Osteoblast (primary cell): Measurements from ENCODE around the gene NPLOC4. TPM values are rescaled to one million over a fixed set of nuclear protein-coding genes. Genes with fewer than 3 reads are reported as not detected.

Experiments used
- DNase-seq: peaks from one replicate; pipeline ENCODE4 v3.0.0; 2011; ENCODE audit warnings: low spot score, mixed read lengths; ENCODE audit not compliant: insufficient read length; ENCODE audit errors: missing footprints
- H2AFZ ChIP-seq: 2 replicates; pipeline ENCODE4 v1.6.0; 2011; ENCODE audit warnings: mild to moderate bottlenecking, low read length
- H3K27ac ChIP-seq: 2 replicates; pipeline ENCODE4 v1.5.1; 2011; ENCODE audit warnings: mild to moderate bottlenecking, low read depth, low read length, moderate library complexity
- H3K27me3 ChIP-seq: 2 replicates; pipeline ENCODE4 v1.6.0; 2012; ENCODE audit warnings: mild to moderate bottlenecking, control low read depth, inconsistent platforms, low read length, moderate library complexity; ENCODE audit not compliant: insufficient read depth
- H3K36me3 ChIP-seq: 2 replicates; pipeline ENCODE4 v1.5.1; 2011; ENCODE audit warnings: mild to moderate bottlenecking, low read length, control low read depth, moderate library complexity; ENCODE audit not compliant: insufficient read depth
- H3K4me1 ChIP-seq: 2 replicates; pipeline ENCODE4 v1.5.1; 2011; ENCODE audit warnings: mild to moderate bottlenecking, low read length, control low read depth, moderate library complexity; ENCODE audit not compliant: insufficient read depth
- H3K4me2 ChIP-seq: 2 replicates; pipeline ENCODE4 v1.6.0; 2011; ENCODE audit warnings: mild to moderate bottlenecking, low read length; ENCODE audit not compliant: insufficient read depth
- H3K4me3 ChIP-seq: fragments of 200-600 bp; sonication (generic); 3 replicates; pipeline ENCODE4 v1.5.1; 2012; ENCODE audit warnings: mild to moderate bottlenecking, low read length, inconsistent platforms; ENCODE audit not compliant: insufficient read depth
- H3K79me2 ChIP-seq: 2 replicates; pipeline ENCODE4 v1.6.0; 2012; ENCODE audit warnings: mild to moderate bottlenecking, low read length, control low read depth, inconsistent platforms; ENCODE audit not compliant: insufficient read depth
- H3K9me3 ChIP-seq: 2 replicates; pipeline ENCODE4 v1.5.1; 2011; ENCODE audit warnings: low read depth, low read length, control low read depth
- H4K20me1 ChIP-seq: 2 replicates; pipeline ENCODE4 v1.6.0; 2012; ENCODE audit warnings: mild to moderate bottlenecking, low read length, control low read depth; ENCODE audit not compliant: insufficient read depth
- CTCF ChIP-seq: IDR thresholded peaks from 2 replicates; pipeline ENCODE4 v1.5.1; 2011; ENCODE audit warnings: mild to moderate bottlenecking, low read depth, low read length, moderate library complexity; ENCODE audit errors: extremely low read depth
- total RNA-seq: library from RNA; depleted of rRNA; stranded (reverse); fragments of >200 nt; gene quantifications from 2 replicates; pipeline ENCODE4 v1.2.3, GENCODE V29; 2012

The NPLOC4 gene
- total RNA-seq, 1 donor = 118 TPM

DNA sequence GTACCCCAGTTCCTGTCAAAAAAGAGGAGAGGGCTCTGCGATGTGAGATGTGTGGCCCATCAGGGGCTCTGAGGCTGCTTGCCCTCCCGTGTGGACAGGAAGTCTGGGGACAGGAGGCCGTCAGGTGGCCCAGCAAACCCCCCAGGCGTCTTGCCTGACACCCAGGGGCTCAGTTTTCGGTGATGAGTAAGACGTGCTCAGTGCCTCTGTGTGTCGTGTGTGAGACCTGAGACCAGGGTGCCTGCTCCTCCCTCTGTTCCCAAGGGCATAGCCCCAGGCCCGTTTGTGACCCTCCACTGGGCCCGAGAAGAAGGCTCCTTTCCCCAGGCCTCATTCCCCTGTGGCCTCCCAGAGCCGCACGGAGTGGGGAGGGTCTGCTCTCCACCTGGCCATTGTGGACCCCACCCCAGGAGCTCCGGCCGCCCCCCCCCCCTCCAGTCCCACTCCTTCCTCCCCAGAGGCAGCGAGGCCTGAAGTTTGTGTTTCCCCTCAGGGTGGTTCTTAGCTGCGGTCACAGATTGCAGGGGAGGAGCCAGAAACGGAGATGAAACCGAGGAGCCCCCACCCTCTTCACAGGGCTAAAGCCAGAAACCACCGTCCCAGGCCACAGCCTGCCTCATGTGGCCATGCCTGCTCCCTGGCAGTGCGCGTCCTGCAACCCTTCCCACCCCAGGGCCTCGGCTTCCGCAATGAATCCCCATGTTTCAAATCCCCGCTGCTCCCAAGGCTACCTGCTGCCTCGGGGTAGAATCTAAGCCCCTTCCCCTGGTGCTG, 119.4 kb downstream of the NPLOC4 start:
- DNase-seq = peak; percentile 95
- peak overlapping the region; percentile 68 for H3K4me3 ChIP-seq
- no peak overlapping the region for H3K27ac ChIP-seq
- H3K79me2 ChIP-seq = peaks cover 45% of the 10 kb centered on the region
- peak overlapping the region; percentile 81 for H3K4me2 ChIP-seq
- no peaks in the 10 kb centered on the region for H3K9me3 ChIP-seq
- peaks cover 40% of the 10 kb centered on the region for H4K20me1 ChIP-seq
- no peaks in the 10 kb centered on the region for H3K27me3 ChIP-seq
- no peak for TF ChIP-seq CTCF
- H3K36me3 ChIP-seq = no peaks in the 10 kb centered on the region
- H2AFZ ChIP-seq = no peak overlapping the region
- peaks cover 44% of the 10 kb centered on the region for H3K4me1 ChIP-seq

- Histone ChIP-seq H2AFZ (no peak overlapping the region), H3K36me3 (peaks cover 4% of the 10 kb centered on the region), H3K27me3 (no peaks in the 10 kb centered on the region), H3K79me2 (peaks cover 48% of the 10 kb centered on the region), H3K4me3 (peak overlapping the region; percentile 74), H4K20me1 (peaks cover 37% of the 10 kb centered on the region), H3K9me3 (no peaks in the 10 kb centered on the region), H3K4me1 (peaks cover 44% of the 10 kb centered on the region), H3K4me2 (peak overlapping the region; percentile 87), H3K27ac (peak overlapping the region; percentile 13)
- DNase-seq = no peak
- TF ChIP-seq CTCF = no peak
Observed at GRCh38 chr17:81517009-81517338, 119.9 kb downstream of the NPLOC4 start.

DNA sequence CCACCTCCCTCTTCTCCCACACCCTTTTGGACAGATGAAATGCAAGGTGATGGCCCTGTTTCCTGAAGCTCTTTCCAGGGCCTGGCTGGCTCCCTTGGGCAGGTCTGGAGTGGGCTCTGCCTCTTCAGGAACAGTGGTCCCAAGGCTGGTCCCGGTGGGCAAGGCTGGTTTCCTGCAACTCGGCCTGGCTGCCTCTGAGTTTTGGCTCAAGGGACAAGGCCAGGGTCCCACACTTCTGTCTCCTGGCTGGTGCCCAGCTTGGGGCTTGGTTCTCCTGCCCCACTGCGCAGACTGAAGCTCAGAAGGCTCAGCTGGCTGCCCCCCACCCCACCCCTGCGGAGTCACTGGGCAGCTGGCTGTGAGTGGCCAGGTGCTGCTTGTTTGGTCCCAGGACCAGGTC, 120.5 kb downstream of the NPLOC4 start:
- Histone ChIP-seq H3K27me3 (no peaks in the 10 kb centered on the region), H3K4me3 (peak overlapping the region; percentile 74), H2AFZ (no peak overlapping the region), H3K4me1 (peaks cover 44% of the 10 kb centered on the region), H3K79me2 (peaks cover 54% of the 10 kb centered on the region), H3K9me3 (no peaks in the 10 kb centered on the region), H3K36me3 (peaks cover 9% of the 10 kb centered on the region), H4K20me1 (peaks cover 42% of the 10 kb centered on the region), H3K27ac (peak overlapping the region; percentile 13), H3K4me2 (peak overlapping the region; percentile 87)
- no peak for TF ChIP-seq CTCF
- DNase-seq = no peak

DNA sequence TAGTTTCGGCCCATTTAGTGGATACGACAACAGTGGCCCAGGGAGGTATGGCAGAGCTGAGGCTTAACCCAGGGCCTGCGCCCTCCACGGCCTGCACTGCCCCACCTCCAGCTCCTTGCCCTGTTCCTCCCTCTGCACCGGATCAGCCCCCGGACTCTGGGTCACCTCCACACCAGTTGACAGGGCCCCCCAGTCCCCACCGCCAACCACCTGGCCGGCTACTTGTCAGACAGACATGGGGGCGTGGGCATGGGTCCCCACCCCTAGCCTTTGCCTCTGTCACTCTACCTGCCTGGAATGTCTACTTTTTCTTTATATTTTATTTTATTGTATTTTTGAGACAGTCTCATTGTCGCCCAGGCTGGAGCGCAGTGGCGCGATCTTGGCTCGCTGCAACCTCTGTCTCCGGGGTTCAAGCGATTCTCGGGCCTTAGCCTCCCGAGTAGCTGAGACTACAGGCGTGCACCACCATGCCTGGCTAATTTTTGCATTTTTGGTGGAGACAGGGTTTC, 121.3 kb downstream of the NPLOC4 start:
- H4K20me1 ChIP-seq = peaks cover 50% of the 10 kb centered on the region

More for the DNA sequence above, 121.3 kb downstream of the NPLOC4 start:
- Histone ChIP-seq H3K79me2 (peaks cover 62% of the 10 kb centered on the region), H3K9me3 (no peaks in the 10 kb centered on the region), H3K27me3 (no peaks in the 10 kb centered on the region), H3K27ac (peak overlapping the region; percentile 19), H3K4me1 (peaks cover 44% of the 10 kb centered on the region), H2AFZ (no peak overlapping the region), H3K36me3 (peaks cover 18% of the 10 kb centered on the region), H3K4me3 (peak overlapping the region; percentile 74), H3K4me2 (peak overlapping the region; percentile 87)
- TF ChIP-seq CTCF = no peak
- no peak for DNase-seq
